ENCODE data around the gene ANK2. TPM values are rescaled to one million over a fixed set of nuclear protein-coding genes. Genes with fewer than 3 reads are reported as not detected.
"Not testable (repeated sequence)": the region's sequence is repeated elsewhere in the genome, so short reads cannot be mapped to it uniquely, and the experiment has no call there.

ANK2 gene
- total RNA-seq, 1 donor from 2014 or later: 121 TPM

DNA sequence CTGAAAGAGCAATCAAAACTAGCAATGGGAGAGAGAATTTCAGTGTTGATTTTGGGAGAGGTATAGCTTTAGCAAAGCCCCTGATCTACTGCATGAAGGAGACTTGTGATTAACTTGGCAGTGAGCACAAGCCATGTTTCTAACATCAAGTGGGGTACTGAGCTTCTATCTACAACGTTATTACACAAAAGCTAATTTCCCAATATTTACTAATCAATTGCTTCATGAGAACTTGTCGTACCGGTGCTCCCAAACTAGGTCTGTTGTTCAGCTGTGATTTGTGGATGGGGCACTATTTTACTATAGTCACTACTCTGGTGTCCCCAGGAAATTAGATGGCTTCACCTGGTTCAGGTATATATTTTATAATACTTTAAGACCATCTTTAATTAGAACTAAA lies 16.2 kb downstream of the ANK2 start:
- Histone ChIP-seq H3K9me3 (ENCODE audit: low read depth) (no peaks in the 10 kb centered on the region), H3K4me3 (no peak overlapping the region), H3K27ac (peak overlapping the region; percentile 64), H3K4me2 (peak overlapping the region; percentile 51), H3F3A (ENCODE audit: low read depth) (peaks cover 31% of the 10 kb centered on the region), H3K79me2 (ENCODE audit: low read depth) (peaks cover 83% of the 10 kb centered on the region), H3K27me3 (no peaks in the 10 kb centered on the region), H3K36me3 (peaks cover 9% of the 10 kb centered on the region), H3K9ac (no peak overlapping the region), H2AFZ (replicated peaks) (no peak overlapping the region), H3K4me1 (peaks cover 62% of the 10 kb centered on the region), H4K20me1 (ENCODE audit: low read depth) (peaks cover 7% of the 10 kb centered on the region)
- H3K9me3 Mint-ChIP-seq: no peaks in the 10 kb centered on the region
- no peak overlapping the region for H3K4me3 Mint-ChIP-seq
- TF ChIP-seq EZH2 (IDR thresholded peaks at IDR 0.05): no peak
- TF ChIP-seq, protein P1, sequence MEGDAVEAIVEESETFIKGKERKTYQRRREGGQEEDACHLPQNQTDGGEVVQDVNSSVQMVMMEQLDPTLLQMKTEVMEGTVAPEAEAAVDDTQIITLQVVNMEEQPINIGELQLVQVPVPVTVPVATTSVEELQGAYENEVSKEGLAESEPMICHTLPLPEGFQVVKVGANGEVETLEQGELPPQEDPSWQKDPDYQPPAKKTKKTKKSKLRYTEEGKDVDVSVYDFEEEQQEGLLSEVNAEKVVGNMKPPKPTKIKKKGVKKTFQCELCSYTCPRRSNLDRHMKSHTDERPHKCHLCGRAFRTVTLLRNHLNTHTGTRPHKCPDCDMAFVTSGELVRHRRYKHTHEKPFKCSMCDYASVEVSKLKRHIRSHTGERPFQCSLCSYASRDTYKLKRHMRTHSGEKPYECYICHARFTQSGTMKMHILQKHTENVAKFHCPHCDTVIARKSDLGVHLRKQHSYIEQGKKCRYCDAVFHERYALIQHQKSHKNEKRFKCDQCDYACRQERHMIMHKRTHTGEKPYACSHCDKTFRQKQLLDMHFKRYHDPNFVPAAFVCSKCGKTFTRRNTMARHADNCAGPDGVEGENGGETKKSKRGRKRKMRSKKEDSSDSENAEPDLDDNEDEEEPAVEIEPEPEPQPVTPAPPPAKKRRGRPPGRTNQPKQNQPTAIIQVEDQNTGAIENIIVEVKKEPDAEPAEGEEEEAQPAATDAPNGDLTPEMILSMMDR (IDR thresholded peaks at IDR 0.05): no peak
- no peak for TF ChIP-seq EZH2phosphoT487 (IDR thresholded peaks at IDR 0.05)
- peaks cover 14% of the 10 kb centered on the region for H3K27me3 Mint-ChIP-seq (ENCODE audit: insufficient read depth, low read depth)
- no peak for DNase-seq (ENCODE audit: low spot score)
- H3K4me1 Mint-ChIP-seq: peaks cover 55% of the 10 kb centered on the region
- no peaks in the 10 kb centered on the region for H3K36me3 Mint-ChIP-seq
- H3K27ac Mint-ChIP-seq: peak overlapping the region; percentile 93

DNA sequence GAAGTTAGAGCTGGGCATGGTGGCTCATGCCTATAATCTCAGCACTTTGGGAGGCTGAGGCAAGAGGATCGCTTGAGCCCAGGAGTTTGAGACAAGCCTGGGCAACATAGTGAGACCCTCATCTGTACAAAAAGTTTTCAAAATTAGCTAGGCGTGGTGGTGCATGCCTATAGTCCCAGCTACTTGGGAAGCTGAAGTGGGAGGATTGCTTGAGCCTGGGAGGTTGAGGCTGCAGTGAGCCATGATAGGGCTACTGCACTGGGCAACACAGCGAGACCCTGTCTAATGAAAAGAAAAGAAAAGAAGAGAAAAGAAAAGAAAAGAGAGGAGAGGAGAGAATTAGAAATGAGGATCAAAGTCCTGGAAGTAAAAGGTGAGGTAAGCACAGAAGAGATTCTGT lies 19.3 kb downstream of the ANK2 start:
- not testable (repeated sequence) for H3F3A ChIP-seq (ENCODE audit: low read depth); H3K27me3 ChIP-seq; H3K27me3 Mint-ChIP-seq (ENCODE audit: insufficient read depth, low read depth)

DNA sequence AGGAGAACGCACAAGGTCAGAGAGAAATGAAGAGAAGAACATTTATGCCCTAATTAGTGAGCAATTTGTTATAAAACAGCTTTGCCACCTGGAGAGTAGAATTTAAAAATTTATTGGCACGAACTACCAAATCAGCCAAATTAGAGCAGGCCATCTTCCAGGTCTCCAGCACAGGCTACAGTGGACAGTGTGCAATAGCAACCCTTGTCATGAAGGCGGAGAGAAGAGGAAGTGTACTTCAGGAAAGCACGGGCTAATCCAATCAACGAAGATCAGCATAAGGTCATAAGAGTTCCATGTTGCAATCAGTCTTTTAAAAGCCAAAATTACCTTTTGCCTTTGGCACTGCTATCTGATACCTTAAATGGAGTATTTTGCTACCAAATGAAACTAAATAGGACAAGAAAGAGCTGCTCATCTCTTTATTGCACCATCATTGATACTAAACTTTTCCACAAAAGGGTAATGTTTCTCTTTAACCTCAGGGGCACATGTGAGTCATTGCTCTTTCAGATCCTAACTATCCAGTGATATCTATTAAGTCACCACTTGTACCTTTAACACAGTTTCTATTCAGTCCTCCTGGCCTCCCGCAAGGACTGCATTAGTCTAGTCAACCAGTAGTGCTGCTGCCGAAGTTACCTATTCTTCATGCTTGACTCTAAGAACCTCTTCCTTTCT lies 19.9 kb downstream of the ANK2 start:
- no peak for DNase-seq (ENCODE audit: low spot score)
- Mint-ChIP-seq H3K27ac (no peak overlapping the region), H3K9me3 (no peaks in the 10 kb centered on the region), H3K4me1 (peaks cover 35% of the 10 kb centered on the region), H3K4me3 (no peak overlapping the region), H3K36me3 (peaks cover 2% of the 10 kb centered on the region), H3K27me3 (ENCODE audit: insufficient read depth, low read depth) (peaks cover 7% of the 10 kb centered on the region)
- no peak for TF ChIP-seq EZH2phosphoT487 (IDR thresholded peaks at IDR 0.05)
- TF ChIP-seq EZH2 (IDR thresholded peaks at IDR 0.05): no peak
- TF ChIP-seq, protein P1 (IDR thresholded peaks at IDR 0.05): no peak
- no peaks in the 10 kb centered on the region for H3K27me3 ChIP-seq
- H3K9ac ChIP-seq: no peak overlapping the region
- peaks cover 47% of the 10 kb centered on the region for H3K4me1 ChIP-seq
- H3K27ac ChIP-seq: no peak overlapping the region
- no peak overlapping the region for H2AFZ ChIP-seq (replicated peaks)
- H3K4me2 ChIP-seq: no peak overlapping the region
- H3K36me3 ChIP-seq: peaks cover 9% of the 10 kb centered on the region
- H3F3A ChIP-seq (ENCODE audit: low read depth): peaks cover 6% of the 10 kb centered on the region
- H3K4me3 ChIP-seq: no peak overlapping the region
- no peaks in the 10 kb centered on the region for H3K9me3 ChIP-seq (ENCODE audit: low read depth)
- peaks cover 75% of the 10 kb centered on the region for H3K79me2 ChIP-seq (ENCODE audit: low read depth)
- no peaks in the 10 kb centered on the region for H4K20me1 ChIP-seq (ENCODE audit: low read depth)

More for the DNA sequence above, 19.3 kb downstream of the ANK2 start:
- H3K27ac Mint-ChIP-seq; H3K9ac ChIP-seq; H2AFZ ChIP-seq (replicated peaks); H3K4me3 Mint-ChIP-seq; H3K27ac ChIP-seq; H3K9me3 ChIP-seq (ENCODE audit: low read depth); H4K20me1 ChIP-seq (ENCODE audit: low read depth); H3K36me3 ChIP-seq; H3K4me3 ChIP-seq; H3K9me3 Mint-ChIP-seq; H3K4me2 ChIP-seq; H3K36me3 Mint-ChIP-seq; DNase-seq (ENCODE audit: low spot score): not testable (repeated sequence)
- peaks cover 39% of the 10 kb centered on the region for H3K4me1 Mint-ChIP-seq
- H3K4me1 ChIP-seq: peaks cover 47% of the 10 kb centered on the region
- H3K79me2 ChIP-seq (ENCODE audit: low read depth): peaks cover 70% of the 10 kb centered on the region

DNA sequence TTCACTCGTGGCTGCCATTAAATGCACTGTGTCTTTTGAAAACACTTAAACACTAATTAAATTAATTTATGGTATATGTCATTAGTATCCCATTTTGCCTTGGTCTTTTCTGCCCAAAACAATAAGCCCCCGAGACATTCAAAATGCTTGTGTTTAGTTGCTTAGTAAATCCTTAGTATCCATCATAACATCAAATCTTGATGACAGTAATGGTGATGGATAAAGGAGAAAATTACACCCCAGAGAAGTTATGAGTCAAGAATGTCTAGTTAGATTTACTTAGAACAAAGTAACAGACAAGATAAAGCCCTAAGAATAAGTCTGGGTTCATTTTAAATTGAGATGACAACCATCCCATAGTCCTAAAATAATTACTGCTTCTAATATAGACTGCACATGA lies 21.3 kb downstream of the ANK2 start:
- TF ChIP-seq, protein P1 (IDR thresholded peaks at IDR 0.05): no peak
- TF ChIP-seq EZH2phosphoT487 (IDR thresholded peaks at IDR 0.05): no peak
- TF ChIP-seq EZH2 (IDR thresholded peaks at IDR 0.05): no peak
- H3F3A ChIP-seq (ENCODE audit: low read depth): peaks cover 11% of the 10 kb centered on the region
- H4K20me1 ChIP-seq (ENCODE audit: low read depth): no peaks in the 10 kb centered on the region
- Mint-ChIP-seq H3K9me3 (no peaks in the 10 kb centered on the region), H3K4me1 (peaks cover 28% of the 10 kb centered on the region), H3K4me3 (no peak overlapping the region), H3K27ac (no peak overlapping the region), H3K27me3 (ENCODE audit: insufficient read depth, low read depth) (peaks cover 7% of the 10 kb centered on the region), H3K36me3 (peaks cover 2% of the 10 kb centered on the region)
- DNase-seq (ENCODE audit: low spot score): no peak
- peaks cover 9% of the 10 kb centered on the region for H3K36me3 ChIP-seq
- no peak overlapping the region for H3K4me3 ChIP-seq
- no peak overlapping the region for H3K4me2 ChIP-seq
- no peak overlapping the region for H3K9ac ChIP-seq
- peaks cover 48% of the 10 kb centered on the region for H3K4me1 ChIP-seq
- H3K27ac ChIP-seq: no peak overlapping the region
- no peak overlapping the region for H2AFZ ChIP-seq (replicated peaks)
- H3K27me3 ChIP-seq: no peaks in the 10 kb centered on the region
- peaks cover 81% of the 10 kb centered on the region for H3K79me2 ChIP-seq (ENCODE audit: low read depth)
- no peaks in the 10 kb centered on the region for H3K9me3 ChIP-seq (ENCODE audit: low read depth)
